OCI-LY1 (cell line): ENCODE data around the gene NOD2.

Experiments
- EZH2 ChIP-seq: fragments of 200-600 bp; sonication (generic), shearing (Covaris generic); IDR thresholded peaks from 2 replicates; pipeline ENCODE4 v1.8.0; 2017; ENCODE audit warnings: borderline replicate concordance, mixed run types, mild to moderate bottlenecking, antibody characterized with exemption, low read length, moderate library complexity, mixed read lengths
- TF ChIP-seq, protein P1 (sequence below): fragments of 200-600 bp; sonication (generic), shearing (Covaris generic); IDR thresholded peaks from 2 replicates; pipeline ENCODE4 v1.5.1; 2017; ENCODE audit warnings: mild to moderate bottlenecking, antibody characterized with exemption, low read length, moderate library complexity, mixed read lengths

GRCh38 chr16:50762241-50762640, 68.8 kb downstream of the NOD2 start:
- TF ChIP-seq, protein P1, sequence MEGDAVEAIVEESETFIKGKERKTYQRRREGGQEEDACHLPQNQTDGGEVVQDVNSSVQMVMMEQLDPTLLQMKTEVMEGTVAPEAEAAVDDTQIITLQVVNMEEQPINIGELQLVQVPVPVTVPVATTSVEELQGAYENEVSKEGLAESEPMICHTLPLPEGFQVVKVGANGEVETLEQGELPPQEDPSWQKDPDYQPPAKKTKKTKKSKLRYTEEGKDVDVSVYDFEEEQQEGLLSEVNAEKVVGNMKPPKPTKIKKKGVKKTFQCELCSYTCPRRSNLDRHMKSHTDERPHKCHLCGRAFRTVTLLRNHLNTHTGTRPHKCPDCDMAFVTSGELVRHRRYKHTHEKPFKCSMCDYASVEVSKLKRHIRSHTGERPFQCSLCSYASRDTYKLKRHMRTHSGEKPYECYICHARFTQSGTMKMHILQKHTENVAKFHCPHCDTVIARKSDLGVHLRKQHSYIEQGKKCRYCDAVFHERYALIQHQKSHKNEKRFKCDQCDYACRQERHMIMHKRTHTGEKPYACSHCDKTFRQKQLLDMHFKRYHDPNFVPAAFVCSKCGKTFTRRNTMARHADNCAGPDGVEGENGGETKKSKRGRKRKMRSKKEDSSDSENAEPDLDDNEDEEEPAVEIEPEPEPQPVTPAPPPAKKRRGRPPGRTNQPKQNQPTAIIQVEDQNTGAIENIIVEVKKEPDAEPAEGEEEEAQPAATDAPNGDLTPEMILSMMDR: no peak
- no peak for TF ChIP-seq EZH2
